NCI-H146 (cell line): Measurements from ENCODE around the gene RPL28.

Experiments used
- DNase-seq: peaks from one replicate; lab custom pipeline; 2025; lab: John Stamatoyannopoulos, UW

RPL28 gene

DNA sequence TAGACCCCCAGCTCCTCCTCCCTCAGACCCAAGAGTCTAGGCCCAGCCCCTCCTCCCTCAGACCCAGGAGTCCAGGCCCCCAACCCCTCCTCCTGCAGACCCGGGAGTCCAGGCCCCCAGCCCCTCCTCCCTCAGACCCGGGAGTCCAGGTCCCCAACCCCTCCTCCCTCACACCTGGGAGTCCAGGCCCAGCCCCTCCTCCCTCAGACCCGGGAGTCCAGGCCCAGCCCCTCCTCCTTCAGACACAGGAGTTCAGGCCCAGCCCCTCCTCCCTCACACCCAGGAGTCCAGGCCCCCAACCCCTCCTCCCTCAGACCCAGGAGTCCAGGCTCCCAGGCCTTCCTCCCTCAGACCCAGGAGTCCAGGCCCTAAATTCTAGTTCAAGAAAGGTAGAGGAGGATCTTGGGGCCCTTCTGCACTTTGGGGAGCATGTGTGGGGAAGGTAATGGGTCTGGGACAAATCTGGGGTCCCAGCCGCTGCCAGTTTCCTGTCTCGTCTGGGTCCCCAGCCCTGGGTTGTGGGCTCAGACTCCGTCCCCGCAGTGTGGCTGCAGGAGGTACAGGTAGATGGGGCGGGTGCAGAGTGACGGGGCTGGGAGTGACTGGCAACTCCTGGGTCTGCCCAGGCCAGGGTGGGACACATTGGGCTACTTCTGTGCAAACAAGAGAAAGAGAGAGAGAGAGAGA lies 12.3 kb upstream of the RPL28 start:
- no peak for DNase-seq

DNA sequence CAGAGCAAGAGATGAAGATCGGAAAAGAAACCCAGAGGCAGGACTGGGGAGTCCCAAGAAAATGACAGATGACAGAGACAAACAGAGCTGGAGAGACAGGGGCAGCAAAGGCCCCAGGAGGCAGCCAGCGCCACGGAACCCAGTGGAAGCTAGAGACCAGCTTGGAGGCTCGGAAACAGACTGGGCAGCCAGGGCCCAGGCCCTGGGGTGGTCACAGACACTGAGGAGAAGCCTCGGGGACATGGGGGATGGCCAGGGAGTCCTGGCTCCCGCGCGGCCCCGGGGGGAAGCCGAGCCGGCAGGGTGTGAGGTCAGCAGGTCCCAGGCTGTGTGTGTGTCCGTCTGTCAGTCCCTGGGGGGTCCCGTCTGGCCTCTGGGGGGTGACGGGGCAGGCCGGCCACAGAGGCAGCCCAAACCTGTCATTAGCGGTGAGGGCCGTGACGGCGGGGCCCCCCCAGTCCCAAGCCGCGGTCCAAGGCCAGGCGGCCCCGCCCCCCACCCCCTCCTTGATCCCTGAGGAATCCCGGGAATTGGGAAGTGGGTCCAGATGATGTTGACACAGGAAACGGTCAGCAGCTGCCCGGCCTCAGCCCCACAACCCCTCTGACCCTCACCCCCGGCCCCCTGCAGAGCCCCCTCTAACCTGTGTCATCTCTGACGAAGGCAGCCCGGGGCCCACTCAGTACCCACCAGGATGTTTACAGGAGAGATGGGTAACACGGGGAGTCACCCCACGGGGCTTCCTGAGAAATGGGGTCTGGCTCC lies 11.6 kb upstream of the RPL28 start:
- peak; percentile 27 for DNase-seq

DNA sequence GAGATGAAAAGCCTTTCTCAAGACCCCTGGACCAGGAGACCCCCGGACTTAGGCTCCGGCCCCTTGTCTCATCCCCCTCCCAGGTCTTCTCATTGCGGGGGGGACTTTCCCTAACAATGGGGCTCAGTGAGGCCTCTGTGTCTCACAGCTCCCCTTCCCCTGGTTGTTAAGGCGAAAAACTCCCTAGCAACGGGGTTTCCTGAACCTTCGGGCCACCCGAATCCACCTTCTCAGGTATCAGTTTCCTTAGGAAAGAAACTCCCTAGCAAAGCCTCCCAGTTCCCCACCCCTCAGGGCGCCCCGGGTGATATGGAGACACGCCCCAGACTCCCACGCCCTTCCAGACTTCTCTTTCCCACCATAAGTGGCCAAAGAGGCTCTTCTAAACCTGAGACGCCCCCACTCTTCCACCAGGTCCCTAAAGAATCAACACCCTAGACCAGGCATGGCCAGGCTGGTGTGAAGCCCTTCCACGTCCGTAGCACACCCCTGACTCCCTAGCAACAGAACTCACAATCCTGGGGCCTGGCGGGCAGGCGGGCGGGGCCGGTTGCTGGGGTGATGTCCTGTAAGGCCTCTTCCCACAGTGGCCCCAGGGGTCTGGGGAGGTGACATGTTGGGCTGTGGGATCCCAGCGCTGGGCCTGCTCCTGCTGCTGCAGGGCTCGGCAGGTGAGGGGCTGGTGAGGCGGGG lies 9.3 kb upstream of the RPL28 start, which contains the start of gene TMEM190:
Gene TMEM190, plus strand, starts transcription at position 586 of the 693 bp plus-strand sequence. Its CDS starts 28 bp downstream, at position 614.
- DNase-seq = peak; percentile 54

DNA sequence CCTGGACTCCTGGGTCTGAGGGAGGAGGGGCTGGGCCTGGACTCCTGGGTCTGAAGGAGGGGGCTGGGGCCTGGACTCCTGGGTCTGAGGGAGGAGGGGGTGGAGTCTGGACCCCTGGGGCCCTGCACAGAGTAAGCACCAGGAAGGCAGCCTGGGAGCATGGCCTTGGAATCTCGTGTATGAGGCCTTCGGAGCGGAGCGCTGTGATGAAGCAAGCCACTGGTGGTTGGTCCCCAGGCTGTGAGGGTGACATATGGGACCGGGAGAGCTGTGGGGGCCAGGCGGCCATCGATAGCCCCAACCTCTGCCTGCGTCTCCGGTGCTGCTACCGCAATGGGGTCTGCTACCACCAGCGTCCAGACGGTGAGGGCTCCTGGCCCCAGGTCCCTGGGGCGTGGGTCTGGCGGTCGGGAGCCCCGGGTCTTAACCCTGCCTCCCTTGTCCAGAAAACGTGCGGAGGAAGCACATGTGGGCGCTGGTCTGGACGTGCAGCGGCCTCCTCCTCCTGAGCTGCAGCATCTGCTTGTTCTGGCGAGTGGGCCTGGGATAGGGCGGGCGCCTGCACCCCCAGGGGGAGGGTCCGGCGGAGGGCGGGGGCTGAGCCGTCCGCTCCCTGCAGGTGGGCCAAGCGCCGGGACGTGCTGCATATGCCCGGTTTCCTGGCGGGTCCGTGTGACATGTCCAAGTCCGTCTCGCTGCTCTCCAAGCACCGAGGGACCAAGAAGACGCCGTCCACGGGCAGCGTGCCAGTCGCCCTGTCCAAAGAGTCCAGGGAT lies 8.2 kb upstream of the RPL28 start:
- DNase-seq = no peak

DNA sequence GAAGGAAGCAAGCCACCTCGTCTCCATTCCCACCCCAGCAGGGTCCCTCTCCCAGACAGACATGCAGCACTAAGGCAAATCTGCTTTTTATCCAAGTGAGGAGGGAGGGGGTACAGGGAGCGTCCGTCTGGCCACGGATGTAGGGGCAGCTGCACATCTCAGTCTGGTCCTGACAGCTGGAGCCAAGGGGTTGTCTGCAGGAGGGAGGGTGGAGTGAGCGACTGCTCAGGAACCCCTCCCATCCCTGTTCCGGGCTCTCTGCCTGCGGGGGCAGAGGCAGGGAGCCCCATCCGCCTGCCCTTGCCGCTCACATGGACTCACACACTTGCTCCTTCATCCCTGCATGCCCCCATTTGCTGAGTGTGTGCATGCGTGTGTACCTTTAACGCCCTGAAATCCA lies 6.6 kb upstream of the RPL28 start:
- DNase-seq = no peak

DNA sequence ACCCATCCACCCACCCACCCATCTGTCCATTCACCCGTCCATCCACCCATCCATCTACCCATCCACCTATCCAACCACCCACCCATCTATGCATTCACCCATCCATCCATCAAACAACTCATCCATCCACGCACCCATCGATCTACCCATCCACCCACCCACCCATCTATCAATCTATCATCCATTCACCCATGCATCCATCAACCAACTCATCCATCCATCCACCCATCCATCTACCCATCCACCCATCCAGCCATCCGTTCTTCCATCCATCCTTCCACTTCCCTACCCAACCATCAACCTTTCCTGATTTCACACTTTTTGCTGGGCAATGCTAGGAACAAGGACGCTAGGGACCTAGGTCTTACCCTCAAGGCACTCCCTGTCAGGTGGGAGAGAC lies 3.7 kb upstream of the RPL28 start:
- DNase-seq = no peak

DNA sequence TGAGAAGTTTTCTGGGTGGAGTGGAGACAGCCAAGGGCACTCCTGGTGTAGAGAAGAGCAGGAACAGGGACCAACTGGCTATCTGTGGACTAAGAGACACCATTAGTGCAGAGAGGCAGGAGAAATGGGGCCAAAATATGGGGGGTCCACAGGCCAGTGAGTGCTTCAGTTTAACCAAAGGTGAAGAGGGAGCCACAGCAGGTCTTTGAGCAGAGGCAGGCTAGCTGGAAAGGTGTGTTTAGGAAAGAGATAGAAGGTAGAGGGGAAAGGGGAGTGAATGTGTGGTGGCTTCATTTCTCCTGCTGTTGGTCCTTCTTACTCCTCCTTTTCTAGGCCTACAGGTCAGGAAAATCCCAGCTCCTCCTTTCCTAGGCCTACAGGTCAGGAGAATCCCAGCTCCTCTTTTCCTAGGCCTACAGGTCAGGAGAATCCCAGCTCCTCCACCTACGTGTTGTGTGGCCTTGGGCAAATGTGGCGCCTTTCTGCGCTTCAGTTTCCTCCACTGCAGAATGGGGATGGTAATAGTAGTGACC lies 3.1 kb upstream of the RPL28 start:
- DNase-seq = no peak

DNA sequence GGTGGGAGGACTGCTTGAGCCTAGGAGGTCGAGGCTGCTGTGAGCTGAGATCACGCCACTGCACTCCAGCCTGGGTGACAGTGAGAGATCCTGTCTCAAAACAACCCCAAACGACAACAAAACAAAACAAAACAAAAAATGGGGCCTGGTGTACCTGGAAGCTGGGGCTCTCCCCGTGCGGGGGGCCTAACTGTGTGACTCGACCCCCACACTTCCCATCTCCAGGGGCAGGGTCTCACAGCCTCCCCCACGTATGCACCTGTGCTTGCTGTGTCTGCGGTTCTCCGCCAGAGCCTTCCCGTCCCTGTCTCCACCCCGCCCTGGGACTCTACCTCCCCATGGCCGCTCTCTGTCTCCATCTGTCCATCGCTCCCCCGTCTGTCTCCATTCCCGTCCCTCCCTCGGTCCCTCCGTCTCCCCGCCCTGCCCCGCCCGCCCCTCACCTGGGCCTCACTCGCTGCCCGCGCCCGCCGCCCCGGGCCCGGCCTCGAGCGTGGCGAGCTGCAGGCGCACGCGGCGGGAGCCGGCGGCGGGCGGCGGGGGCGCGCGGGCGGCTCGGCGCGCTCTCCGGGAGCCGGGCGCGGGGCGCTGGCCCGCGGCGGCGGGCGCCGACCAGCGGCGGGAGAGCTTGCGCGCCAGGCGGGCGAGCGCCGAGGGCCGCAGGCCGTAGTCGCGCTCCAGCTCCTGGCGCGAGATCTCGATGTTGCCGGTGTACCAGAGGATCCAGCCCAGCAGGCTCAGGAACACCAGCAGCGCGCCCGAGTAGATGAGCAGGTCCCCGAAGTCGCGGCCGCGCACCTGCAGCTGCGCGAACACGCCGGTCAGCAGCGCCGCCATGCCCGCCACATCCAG lies 2.2 kb upstream of the RPL28 start:
- DNase-seq = peak; percentile 79

DNA sequence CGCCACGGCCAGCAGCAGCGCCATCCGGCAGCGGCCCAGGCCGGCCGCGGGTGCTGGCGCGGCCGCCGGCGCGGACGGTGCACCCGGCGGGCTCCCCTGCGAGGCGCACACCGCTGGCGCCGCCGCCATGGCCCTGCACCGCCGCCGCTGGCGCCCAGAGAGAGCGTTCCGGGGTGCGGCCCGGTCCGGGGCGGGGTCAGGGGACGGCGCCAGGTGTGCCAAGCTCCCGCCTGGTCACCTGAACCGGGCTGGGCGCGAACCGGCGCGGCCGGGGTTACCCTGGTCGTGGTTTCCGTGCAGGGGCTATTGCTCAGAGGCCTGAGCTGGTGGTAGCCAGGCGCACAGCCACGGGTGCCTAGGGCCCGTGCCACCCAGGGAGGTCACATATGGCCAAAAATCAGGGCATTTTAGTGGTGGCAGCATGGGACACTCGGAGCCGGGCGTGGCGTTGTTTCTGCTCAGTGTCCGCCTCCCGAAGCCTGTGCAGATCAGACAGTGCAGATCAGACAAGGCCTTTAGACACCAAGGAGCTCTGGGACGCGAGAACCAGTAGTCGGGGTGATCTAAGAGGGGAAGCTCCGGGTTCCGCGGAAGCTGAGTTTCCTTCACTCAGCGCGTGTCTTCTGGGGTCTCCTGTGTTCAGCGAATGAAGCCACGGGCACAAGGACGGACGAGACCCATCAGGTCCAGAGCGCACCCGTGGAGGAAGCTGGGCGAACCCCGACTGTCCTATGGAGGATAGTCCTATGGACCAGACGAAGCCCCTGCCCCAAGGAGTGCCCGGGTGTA lies 1.4 kb upstream of the RPL28 start, which contains the start of gene TMEM238:
Gene TMEM238, minus strand, starts transcription at position 162 of the 789 bp plus-strand sequence. Its CDS starts 33 bp downstream, at position 129.
- peak; percentile 79 for DNase-seq

DNA sequence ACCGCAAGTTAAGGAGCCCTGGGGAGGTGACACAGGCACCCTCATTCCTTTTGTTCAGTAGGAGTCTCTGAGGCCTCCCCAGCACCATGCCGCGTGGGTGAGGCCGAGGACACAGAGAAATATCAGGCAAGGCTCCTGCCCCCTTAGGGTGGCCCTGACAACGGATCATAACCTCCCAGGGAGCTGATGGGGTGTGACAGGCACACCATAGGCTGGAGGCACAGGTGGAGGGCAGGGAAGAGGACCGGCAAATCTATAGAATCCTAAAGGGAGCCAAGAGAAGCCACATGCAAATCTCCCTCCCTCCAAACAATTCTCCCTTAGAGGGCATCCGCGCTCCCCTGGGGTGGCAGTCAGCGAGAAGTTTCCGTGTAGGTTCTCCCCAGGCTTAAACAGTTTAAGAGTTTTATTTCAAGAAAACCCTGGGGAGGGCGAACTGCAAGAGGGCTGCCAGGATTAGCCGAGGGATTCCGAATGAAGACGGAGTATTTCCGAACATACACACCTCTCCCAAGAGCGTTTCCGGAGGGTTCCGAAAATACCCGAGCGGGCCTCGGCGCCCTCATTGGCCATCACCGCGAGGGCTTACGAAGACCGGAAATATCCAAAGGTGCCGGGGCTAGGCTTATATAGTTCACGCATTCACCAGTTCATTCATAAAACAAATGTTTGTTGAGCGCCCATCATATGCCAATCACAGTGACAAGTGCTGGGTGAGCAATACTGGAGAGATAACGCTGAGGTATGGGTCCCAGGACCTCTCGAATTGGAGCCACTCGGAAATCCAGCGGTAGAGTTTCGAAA lies 610 bp upstream of the RPL28 start:
- peak; percentile 96 for DNase-seq

DNA sequence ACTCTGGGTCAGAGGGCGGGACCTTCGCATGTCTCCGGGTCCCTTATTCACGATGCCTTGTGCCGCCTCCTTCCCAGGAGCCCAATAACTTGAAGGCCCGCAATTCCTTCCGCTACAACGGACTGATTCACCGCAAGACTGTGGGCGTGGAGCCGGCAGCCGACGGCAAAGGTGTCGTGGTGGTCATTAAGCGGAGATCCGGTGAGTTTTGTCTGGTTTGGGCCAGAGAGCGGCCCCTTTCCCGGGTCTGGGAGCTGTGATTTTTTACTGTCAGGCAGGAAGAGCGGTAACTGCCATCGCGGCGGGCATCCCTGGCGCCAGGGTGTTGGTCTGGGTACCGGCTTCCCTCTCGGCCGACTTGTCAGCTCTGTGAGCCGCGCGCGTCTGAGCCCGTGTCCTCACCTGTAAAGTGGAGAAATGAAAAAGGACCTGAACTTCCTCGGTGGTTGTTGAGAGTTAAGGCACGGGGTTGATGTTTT lies 800 bp downstream of the RPL28 start:
- DNase-seq = no peak

DNA sequence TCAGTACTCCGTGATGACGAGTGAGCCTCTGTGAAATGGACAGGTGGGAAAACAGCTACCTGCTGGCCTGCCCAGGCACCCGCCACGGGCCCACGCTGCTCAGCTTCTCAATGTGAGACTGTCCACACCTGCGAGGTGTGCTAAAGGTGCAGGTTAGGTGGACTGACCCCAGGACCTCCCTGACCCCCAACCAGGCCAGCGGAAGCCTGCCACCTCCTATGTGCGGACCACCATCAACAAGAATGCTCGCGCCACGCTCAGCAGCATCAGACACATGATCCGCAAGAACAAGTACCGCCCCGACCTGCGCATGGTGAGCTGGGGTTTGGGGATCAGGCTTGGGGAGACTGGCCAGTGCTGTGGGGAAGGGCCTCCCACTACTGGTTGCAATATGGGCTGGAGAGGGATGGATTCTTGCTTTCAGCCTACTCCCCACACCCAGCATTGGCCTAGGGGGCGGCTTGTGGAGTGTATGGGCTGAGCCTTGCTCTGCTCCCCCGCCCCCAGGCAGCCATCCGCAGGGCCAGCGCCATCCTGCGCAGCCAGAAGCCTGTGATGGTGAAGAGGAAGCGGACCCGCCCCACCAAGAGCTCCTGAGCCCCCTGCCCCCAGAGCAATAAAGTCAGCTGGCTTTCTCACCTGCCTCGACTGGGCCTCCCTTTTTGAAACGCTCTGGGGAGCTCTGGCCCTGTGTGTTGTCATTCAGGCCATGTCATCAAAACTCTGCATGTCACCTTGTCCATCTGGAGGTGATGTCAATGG lies 2.2 kb downstream of the RPL28 start:
- DNase-seq = no peak

DNA sequence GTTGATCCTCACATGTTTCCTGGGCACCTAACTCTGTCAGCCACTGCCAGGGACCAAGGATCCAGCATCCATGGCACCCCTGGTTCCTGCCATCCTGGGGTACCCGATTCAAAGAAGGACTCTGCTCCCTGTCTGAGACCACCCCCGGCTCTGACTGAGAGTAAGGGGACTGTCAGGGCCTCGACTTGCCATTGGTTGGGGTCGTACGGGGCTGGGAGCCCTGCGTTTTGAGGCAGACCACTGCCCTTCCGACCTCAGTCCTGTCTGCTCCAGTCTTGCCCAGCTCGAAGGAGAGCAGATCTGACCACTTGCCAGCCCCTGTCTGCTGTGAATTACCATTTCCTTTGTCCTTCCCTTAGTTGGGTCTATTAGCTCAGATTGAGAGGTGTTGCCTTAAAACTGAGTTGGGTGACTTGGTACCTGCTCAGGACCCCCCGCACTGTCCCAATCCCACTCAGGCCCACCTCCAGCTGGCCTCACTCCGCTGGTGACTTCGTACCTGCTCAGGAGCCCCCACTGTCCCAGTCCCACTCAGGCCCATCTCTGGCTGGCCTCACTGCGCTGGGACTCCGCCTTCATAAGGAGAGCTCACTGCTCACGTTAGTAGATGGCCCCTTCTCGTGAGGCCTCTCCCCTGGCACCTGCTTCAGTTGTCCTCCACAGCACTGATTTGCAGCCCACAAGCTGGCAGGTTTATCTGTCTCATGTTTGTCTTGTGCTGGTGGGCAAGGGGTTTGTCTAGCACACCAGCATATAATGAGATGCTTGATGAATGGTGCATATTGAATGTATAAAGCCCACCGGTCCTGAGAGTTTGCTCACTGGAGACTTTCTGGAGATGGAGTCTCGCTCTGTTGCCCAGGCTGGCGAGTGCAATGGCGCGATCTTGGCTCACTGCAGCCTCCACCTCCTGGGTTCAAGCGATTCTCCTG lies 3.9 kb downstream of the RPL28 start:
- DNase-seq = no peak

DNA sequence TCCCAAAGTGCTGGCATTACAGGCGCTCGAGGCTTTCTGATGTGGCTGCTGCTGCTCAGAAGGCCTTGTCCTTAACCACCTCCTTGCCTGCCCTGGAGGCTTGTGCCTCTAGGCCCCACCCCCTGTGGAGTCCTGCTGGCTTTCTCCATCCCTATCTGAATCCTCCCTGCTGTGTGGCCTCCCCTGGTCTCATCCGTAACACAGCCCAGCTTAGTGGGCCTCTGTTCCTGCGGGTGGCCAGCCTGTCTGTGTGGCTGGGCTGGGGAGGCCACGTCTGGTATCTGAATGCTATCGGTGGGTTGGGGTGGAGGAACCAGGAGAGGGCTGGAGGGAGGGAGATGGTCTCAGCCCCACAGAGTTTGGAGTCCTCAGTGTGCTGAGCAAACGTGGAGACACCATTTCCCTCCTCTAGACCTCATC lies 4.7 kb downstream of the RPL28 start:
- peak; percentile 81 for DNase-seq

DNA sequence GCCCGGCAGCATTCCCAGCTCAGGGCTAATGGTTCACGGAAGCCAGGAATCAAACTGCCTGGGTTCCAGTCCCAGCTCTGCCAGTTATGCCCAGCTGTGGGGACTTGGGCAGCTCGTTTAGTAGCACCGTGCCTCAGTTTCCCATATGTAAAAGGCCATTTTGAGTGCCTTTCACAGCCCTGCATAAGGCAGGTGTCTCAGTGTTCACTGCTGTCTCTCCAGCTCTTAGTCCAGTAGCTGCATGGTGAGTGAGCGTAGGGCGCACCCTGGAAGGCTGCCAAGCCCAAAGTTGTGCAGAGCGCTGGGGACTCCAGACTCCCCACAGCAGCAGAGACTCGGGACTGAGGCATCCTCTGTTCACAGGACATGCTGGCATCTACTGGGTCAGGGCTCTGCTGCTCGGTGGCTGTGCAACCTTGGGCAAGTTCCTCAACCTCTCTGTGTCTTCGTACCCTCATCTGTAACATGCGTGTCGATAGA lies 5.5 kb downstream of the RPL28 start:
- no peak for DNase-seq

DNA sequence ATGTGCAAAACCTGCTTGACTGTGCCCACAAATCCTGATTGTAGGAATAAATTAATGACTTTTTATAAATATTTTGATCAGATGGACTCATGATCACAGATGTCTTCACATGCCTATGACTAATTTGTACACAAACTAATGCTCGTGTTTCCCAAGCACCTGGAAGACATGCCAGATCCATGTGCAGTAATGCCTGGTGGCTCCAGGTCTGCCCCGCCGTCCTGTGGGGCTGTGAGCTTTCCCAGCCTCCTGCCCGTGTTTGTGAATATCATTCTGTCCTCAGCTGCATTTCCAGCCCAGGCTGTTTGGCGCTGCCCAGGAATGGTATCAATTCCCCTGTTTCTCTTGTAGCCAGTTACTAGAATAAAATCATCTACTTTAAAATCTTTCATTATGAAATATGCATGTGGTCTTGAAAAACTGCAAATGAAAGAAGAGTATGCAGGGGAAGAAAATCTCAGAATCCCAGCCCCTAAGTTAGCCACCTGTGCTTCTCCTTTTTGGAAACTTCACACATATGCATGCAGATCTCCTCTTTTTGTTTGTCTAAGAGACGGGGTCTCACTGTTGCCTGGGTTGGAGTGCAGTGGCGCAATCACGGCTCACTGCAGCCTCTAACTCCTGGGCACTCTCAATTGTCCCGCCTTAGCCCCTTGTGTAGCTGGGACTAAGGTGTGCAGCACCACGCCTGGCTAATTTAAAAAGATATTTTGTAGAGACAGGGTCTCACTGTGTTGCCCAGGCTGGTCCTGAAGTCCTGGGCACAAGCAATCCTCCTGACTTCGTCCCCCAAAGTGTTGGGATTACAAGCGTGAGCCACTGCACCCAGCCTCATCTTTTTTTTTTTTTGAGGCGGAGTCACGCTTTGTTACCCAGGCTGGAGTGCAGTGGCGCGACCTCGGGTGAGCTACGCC lies 6.2 kb downstream of the RPL28 start:
- no peak for DNase-seq
